Muscle of leg (tissue), 11 donors: ENCODE measurements around the gene ADAMTS3. TPM values are rescaled to one million over a fixed set of nuclear protein-coding genes. Genes with fewer than 3 reads are reported as not detected.

Source experiments
- DNase-seq: peaks from one replicate; pipeline ENCODE4 v3.0.0; 2013
- H3K27ac ChIP-seq: one replicate; pipeline ENCODE4 v1.5.1; 2013; ENCODE audit warnings: mild to moderate bottlenecking, low read length, control low read depth
- H3K27me3 ChIP-seq: one replicate; pipeline ENCODE4 v1.6.1; 2013; ENCODE audit warnings: low read length; ENCODE audit not compliant: control insufficient read depth, insufficient read depth
- H3K36me3 ChIP-seq: one replicate; pipeline ENCODE4 v1.6.1; 2013; ENCODE audit warnings: low read length; ENCODE audit not compliant: control insufficient read depth, insufficient read depth
- H3K4me1 ChIP-seq: one replicate; pipeline ENCODE4 v1.6.1; 2013; ENCODE audit warnings: low read length; ENCODE audit not compliant: control insufficient read depth, insufficient read depth
- H3K4me3 ChIP-seq: one replicate; pipeline ENCODE4 v1.5.1; 2013; ENCODE audit warnings: low read length, control low read depth
- H3K9me3 ChIP-seq: replicated peaks from 2 replicates; pipeline ENCODE4 v1.6.1; 2013; ENCODE audit warnings: low read depth, low read length; ENCODE audit not compliant: control insufficient read depth
- WGBS: methylation state at CpG from one replicate; pipeline ENCODE4 v1.1.5; 2013; ENCODE audit warnings: missing lambda C conversion rate; ENCODE audit not compliant: insufficient coverage; 5-methylcytosine and 5-hydroxymethylcytosine counted together
- polyA plus RNA-seq, 8 donors: library from polyadenylated mRNA; unstranded; fragments of 120-200 nt; gene quantifications; one replicate each; pipeline versions ENCODE4 v1.2.1 to v1.2.3, GENCODE V29; 2013; ENCODE audit warnings: inconsistent platforms in 1 of 8, low replicate concordance in 1 of 8; ENCODE audit not compliant: insufficient read length in 8 of 8, insufficient read depth in 1 of 8
- total RNA-seq: library from RNA; stranded (reverse); fragments of 120-200 nt; gene quantifications from one replicate; pipeline ENCODE4 v1.2.4, GENCODE V29; 2013

Gene ADAMTS3
- total and polyA plus RNA-seq, 9 donors: 1.6 to 6.9 (median 3.7) TPM

- Histone ChIP-seq H3K27me3 (no peaks in the 10 kb centered on the region), H3K36me3 (no peaks in the 10 kb centered on the region), H3K9me3 (no peaks in the 10 kb centered on the region), H3K4me3 (no peak overlapping the region), H3K27ac (no peak overlapping the region), H3K4me1 (no peaks in the 10 kb centered on the region)
- WGBS: no CpG with 5 or more reads among the region's 1 CpG
- no peak for DNase-seq
These were observed 238.6 kb downstream of the ADAMTS3 start for GRCh38 chr4:72330381-72330780.

- H3K9me3 ChIP-seq: no peaks in the 10 kb centered on the region
- no peaks in the 10 kb centered on the region for H3K36me3 ChIP-seq
- no peaks in the 10 kb centered on the region for H3K4me1 ChIP-seq
- peaks cover 2% of the 10 kb centered on the region for H3K27me3 ChIP-seq
- H3K27ac ChIP-seq: no peak overlapping the region
- no peak overlapping the region for H3K4me3 ChIP-seq
- WGBS: 83% methylated on average over 1 of the region's 2 CpGs
- peak; percentile 37 for DNase-seq
These were observed 242.1 kb downstream of the ADAMTS3 start for GRCh38 chr4:72326692-72327632.

- H3K27me3 ChIP-seq: peaks cover 2% of the 10 kb centered on the region
- peak; percentile 22 for DNase-seq
These were observed 243.8 kb downstream of the ADAMTS3 start for GRCh38 chr4:72325215-72325614.

GRCh38 chr4:72323227-72323626 is 245.8 kb downstream of the ADAMTS3 start:
- Histone ChIP-seq H3K36me3 (no peaks in the 10 kb centered on the region), H3K27me3 (peaks cover 2% of the 10 kb centered on the region), H3K27ac (no peak overlapping the region), H3K4me1 (no peaks in the 10 kb centered on the region), H3K4me3 (no peak overlapping the region), H3K9me3 (no peaks in the 10 kb centered on the region)
- DNase-seq: no peak
- no CpG with 5 or more reads among the region's 2 CpGs for WGBS

More at GRCh38 chr4:72325215-72325614, 243.8 kb downstream of the ADAMTS3 start:
- Histone ChIP-seq H3K36me3 (no peaks in the 10 kb centered on the region), H3K4me1 (no peaks in the 10 kb centered on the region), H3K27ac (no peak overlapping the region), H3K9me3 (no peaks in the 10 kb centered on the region), H3K4me3 (no peak overlapping the region)

- no CpG with 5 or more reads among the region's 6 CpGs for WGBS
- H3K27me3 ChIP-seq: peaks cover 2% of the 10 kb centered on the region
- no peaks in the 10 kb centered on the region for H3K36me3 ChIP-seq
These were observed 248.6 kb downstream of the ADAMTS3 start for GRCh38 chr4:72320223-72320948.

GRCh38 chr4:72319601-72320021 is 249.4 kb downstream of the ADAMTS3 start:
- 63% methylated on average over 1 of the region's 4 CpGs for WGBS
- H3K4me3 ChIP-seq: no peak overlapping the region
- H3K9me3 ChIP-seq: no peaks in the 10 kb centered on the region
- peaks cover 3% of the 10 kb centered on the region for H3K4me1 ChIP-seq
- H3K36me3 ChIP-seq: no peaks in the 10 kb centered on the region
- no peak overlapping the region for H3K27ac ChIP-seq
- peaks cover 2% of the 10 kb centered on the region for H3K27me3 ChIP-seq
- DNase-seq: peak; percentile 38

More at GRCh38 chr4:72320223-72320948, 248.6 kb downstream of the ADAMTS3 start:
- no peaks in the 10 kb centered on the region for H3K9me3 ChIP-seq
- H3K27ac ChIP-seq: no peak overlapping the region
- no peaks in the 10 kb centered on the region for H3K4me1 ChIP-seq
- H3K4me3 ChIP-seq: no peak overlapping the region
- no peak for DNase-seq

GRCh38 chr4:72318421-72319170 is 250.4 kb downstream of the ADAMTS3 start:
- Histone ChIP-seq H3K27ac (no peak overlapping the region), H3K9me3 (no peaks in the 10 kb centered on the region), H3K4me1 (peaks cover 3% of the 10 kb centered on the region), H3K4me3 (no peak overlapping the region), H3K36me3 (no peaks in the 10 kb centered on the region), H3K27me3 (peaks cover 2% of the 10 kb centered on the region)
- WGBS: no CpG with 5 or more reads among the region's 7 CpGs
- DNase-seq: no peak

GRCh38 chr4:72314869-72315268 is 254.2 kb downstream of the ADAMTS3 start:
- DNase-seq: peak; percentile 86

GRCh38 chr4:72313121-72313520 is 255.9 kb downstream of the ADAMTS3 start:
- 80% methylated on average over 1 of the region's 5 CpGs for WGBS
- Histone ChIP-seq H3K9me3 (no peaks in the 10 kb centered on the region), H3K36me3 (no peaks in the 10 kb centered on the region), H3K27ac (no peak overlapping the region), H3K4me1 (peaks cover 15% of the 10 kb centered on the region), H3K27me3 (no peaks in the 10 kb centered on the region), H3K4me3 (no peak overlapping the region)
- no peak for DNase-seq

More at GRCh38 chr4:72314869-72315268, 254.2 kb downstream of the ADAMTS3 start:
- H3K4me3 ChIP-seq: no peak overlapping the region
- H3K9me3 ChIP-seq: no peaks in the 10 kb centered on the region
- no peaks in the 10 kb centered on the region for H3K27me3 ChIP-seq
- peaks cover 15% of the 10 kb centered on the region for H3K4me1 ChIP-seq
- no peak overlapping the region for H3K27ac ChIP-seq
- H3K36me3 ChIP-seq: no peaks in the 10 kb centered on the region
